Hepatic stellate cell (primary cell): Measurements from ENCODE around the gene RAB12.
A peak's percentile ranks its signal among the peaks of the same experiment; 100 is the strongest.
"Not testable (repeated sequence)": the region's sequence is repeated elsewhere in the genome, so short reads cannot be mapped to it uniquely, and the experiment has no call there.

Source experiments
- DNase-seq: peaks from one replicate; pipeline ENCODE4 v3.0.0; 2011; ENCODE audit warnings: low spot score

The RAB12 gene, protein sequence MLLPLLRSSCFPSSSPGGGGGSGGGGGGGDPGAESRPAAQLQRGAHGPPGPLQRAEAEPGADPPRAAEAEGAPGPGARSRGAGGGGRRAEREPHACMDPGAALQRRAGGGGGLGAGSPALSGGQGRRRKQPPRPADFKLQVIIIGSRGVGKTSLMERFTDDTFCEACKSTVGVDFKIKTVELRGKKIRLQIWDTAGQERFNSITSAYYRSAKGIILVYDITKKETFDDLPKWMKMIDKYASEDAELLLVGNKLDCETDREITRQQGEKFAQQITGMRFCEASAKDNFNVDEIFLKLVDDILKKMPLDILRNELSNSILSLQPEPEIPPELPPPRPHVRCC

DNA sequence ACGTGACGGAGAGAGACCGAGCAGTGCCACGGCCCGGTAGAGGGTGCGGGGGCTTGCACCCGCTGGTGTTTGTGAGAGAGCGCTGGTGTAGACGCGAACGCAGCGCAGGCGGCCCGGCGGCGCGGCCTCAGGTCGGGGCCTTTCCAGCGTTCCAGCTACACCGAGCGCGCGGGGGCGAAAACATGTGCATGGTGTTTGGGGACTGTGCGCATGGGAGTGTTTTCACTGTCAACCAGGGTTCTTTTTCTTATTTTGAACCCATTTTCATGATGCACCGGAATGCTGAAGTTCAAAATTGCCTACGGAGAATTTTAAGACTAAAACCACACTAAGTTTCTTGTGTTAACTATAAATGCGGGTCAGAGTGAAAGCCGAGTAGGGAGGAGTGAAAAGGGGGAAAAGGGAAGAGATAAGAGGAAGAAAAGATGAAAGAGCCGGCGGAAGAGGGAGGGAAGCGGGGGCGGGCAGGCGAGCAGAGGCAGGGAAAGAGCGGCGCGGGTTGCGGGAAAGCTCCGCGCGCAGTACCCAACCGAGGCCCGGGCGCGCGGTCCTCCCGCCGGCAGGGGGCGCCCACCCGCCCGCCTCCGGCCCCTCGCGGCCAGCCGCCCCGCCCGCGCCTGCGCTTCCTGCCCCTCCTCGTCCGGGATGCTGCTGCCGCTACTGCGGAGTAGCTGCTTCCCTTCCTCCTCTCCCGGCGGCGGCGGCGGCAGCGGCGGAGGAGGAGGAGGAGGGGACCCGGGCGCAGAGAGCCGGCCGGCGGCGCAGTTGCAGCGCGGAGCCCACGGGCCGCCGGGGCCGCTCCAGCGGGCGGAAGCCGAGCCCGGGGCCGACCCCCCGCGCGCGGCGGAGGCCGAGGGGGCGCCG is at the start of gene RAB12:
Gene RAB12 (plus strand): TSS at position 643 of the 864 bp plus-strand sequence. CDS start 3 bp downstream, at position 646.
- peak; percentile 85 for DNase-seq

DNA sequence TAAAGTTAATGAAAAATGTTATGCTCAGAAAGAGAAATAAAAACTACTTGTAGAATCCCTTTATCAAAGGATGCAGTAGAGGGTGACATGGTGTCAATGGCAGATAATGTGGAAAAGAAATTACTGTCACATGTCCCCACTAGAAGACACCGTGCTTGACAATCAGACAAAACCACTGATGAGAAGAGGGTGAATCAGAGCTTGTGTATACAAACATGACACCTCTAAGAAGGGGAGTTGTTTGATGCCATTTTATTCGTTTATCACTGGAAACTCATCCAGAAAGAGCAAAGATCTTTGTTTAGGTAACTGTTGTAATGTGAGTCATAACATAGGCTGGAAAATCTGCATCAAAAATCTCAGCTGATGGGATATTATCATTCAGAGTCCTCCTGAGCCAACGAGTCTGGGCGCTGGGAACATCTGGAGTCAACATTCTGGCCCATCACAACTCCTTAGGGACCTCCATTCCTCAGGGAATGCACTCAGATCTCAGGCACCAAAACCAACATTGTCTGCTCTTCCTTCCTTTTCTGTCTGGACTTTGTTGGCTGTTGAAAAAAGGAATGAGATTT is 49.5 kb upstream of the RAB12 start:
- DNase-seq, result no peak

DNA sequence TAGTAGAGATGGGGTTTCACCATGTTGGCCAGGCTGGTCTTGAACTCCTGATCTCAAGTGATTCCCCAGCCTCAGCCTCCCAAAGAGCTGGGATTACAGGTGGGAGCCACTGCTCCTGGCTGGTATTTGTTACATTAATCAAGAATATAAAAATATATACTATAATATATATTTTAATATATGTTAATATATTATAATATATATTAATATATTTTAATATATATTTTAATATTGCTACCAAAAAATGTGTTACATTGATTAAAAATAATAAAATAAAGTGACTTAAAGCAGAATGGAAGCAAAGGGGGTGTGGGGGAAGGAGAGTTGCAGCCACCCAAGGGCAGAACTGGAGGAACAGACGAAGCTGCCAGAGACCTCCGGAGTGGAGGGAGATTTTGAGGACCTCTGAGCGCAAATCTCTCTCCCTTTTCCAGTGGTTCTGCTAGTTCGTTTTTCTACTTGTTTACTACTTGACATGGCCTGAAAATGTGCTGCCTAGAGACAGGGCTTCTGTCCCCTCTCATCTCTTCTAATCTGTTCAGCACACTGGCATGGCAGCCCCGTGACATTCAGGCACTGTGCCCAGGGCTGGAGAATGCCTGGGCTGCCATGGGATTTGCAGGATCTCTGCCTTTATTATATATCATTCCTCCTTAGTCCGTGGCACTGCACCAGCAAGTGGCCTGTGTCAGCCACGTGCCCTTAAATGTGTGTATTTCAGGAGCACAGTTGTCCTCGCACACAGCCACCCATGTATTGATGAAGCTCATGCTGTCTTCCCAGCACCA is 47.9 kb upstream of the RAB12 start:
- no peak for DNase-seq

DNA sequence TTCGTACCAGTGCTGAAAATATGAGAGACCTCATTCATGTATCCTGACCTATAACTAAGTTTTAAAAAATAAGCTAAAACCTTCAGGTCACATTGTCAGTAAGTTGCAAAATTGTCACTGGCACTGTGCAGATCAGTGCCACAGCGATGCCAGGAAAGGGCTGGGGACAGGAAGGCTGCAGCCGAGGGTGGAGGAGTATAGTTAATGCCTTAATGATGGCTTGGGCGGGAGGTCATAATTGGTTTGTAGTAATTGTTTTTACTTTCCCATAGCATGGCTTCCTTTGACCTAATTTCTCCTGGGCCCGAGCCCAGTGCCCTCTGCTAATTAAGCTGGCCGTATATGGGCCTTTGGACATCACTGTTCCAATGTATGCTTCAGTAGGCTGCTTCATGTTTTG is 47.2 kb upstream of the RAB12 start:
- DNase-seq, result no peak

DNA sequence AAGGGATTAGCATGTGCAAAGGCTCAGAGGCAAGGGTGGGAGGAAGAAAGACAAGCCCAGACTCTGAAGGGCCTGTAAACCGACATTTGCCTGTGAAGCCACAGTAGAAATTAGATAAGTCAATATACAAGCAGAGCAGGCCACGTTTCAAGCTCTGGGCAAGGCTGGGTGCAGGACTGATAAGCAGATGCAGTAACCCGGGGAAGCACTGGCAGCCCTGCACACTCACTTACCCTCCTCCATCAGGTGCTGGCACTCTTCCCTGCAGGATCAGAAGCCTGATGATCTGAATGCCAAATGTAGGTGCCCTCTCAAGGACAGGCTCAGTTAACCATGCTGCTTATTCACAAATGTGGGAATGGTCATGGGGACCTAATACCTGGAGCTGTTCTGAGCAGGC is 46.3 kb upstream of the RAB12 start:
- no peak for DNase-seq

DNA sequence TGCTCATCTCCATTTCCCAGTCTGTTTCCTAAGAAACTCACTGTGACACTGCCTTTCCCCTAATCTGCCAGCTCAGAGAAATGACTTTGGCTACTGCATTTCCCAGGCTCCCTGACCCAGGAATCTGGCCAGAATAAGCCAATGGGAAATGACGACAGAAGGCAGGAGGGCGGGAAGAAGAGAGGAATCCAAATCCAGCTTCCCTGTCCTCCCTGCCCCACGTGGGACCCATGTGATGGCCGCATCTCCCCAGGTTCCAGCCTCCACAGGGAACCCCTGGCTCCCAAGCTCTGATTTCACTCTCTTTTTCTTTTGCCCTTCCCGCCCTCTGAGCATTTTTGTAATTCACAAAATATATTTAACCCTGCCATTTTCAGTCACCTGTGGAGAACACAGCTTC is 37.8 kb upstream of the RAB12 start:
- DNase-seq, result no peak

DNA sequence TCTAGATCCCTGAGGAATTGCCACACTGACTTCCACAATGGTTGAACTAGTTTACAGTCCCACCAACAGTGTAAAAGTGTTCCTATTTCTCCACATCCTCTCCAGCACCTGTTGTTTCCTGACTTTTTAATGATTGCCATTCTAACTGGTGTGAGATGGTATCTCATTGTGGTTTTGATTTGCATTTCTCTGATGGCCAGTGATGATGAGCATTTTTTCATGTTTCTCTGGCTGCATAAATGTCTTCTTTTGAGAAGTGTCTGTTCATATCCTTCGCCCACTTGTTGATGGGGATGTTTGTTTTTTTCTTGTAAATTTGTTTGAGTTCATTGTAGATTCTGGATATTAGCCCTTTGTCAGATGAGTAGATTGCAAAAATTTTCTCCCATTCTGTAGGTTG is 35.5 kb upstream of the RAB12 start:
- DNase-seq, result not testable (repeated sequence)

DNA sequence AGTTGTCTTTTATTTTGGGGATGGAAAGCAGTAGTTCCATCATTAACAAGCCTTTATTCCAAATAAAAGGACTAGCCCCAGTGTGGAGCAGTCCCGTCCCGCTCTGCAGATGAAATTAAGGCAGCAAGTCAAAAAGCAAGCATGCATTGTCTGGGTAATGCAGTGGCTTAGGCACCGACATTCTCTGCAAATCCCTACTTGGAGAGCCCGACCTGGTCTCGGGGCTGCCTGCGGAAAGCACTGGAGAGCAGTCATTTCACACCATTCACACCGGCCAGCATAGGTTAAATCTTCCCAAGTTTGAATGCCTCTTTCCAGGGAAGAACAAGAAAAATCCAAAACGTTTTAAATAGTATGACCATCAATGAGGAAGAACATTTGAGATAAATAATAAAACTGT is 24.4 kb upstream of the RAB12 start:
- DNase-seq, result no peak

DNA sequence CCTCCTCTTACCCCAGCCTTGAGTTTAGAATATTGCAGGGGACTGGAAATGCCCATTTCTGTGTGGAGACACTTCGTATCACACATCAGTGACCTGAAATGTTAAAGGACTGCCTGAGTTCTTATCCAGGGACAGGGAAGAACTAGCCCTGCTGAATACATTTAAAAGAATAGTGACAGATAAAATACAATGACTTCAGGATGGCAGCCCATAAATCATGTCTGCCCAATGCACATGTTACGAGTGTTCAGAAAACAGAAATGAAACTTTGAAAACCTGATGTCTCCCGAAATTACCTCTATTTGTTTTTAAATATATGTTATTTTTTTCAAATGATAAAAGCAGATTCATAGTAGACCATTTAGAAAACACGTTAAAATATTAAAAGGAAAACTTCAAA is 22.3 kb upstream of the RAB12 start:
- no peak for DNase-seq

DNA sequence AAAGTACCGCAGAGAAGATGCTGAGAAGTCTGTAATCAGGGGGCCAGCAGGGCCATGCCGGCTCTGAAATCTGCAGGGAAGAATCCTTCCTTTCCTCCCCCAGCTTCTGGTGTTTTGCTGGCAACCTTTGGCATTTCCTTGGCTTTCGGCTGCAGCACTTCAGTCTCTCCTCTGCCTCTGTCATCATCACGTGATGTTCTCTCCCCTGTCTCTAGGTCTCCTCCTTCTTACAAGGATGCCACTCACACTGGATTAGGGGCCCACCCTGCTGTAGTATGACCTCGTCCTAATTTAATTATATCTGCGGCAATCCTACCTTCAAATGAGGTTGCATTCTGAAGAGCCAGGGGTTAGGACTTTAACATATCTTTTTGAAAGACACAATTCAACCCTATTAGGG is 13.8 kb upstream of the RAB12 start:
- no peak for DNase-seq

DNA sequence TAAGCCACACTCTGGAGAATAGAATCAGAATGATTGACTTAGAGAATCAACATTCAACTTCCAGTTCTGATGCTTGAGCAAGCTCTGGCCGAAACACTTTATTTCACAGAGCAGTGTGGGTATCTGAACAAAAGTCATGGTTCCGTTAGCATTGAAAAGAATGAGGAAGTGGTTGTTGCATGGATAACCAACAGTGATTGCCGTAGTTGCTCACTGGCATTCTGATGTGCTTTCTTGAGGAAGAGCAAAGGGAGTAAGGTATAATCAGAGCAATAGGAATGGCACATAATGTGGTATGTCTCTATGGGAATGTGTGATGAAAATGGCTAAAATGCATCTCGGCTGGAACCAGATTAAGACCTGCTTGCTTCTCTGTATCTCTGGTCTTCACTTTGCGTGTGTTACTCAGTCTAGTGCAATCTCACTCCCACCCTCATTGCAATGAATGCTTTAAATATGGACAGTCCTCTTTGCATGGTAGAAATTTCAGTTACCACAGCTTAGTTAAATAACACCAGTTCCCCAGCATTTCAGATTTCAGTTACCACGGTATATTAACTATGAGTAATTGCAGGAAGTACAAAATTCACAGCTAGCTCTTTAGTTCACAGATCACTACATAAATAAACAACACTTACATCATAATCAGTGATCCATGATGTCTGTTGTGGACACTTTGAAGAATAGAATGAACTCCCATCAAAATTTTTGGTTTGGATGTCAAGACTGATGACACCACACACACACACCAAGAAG is 7.8 kb upstream of the RAB12 start:
- no peak for DNase-seq

DNA sequence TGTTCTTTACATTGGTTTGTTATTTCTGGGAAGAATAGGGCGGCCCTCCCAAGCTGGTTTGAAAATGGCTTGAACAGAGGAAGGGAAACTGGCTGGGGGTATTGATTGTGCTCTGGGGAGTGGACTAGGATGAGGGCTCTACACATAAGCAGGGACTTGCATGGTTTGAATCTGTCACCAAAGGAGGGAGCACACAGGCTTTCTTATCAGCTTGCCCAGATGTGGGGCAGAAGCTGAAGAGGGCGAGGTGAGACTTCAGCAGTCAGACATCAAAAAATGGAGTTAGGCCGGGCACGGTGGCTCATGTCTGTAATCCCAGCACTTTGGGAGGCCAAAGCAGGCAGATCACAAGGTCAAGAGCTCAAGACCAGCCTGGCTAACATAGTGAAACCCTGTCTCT is 7.2 kb upstream of the RAB12 start:
- DNase-seq, result no peak

DNA sequence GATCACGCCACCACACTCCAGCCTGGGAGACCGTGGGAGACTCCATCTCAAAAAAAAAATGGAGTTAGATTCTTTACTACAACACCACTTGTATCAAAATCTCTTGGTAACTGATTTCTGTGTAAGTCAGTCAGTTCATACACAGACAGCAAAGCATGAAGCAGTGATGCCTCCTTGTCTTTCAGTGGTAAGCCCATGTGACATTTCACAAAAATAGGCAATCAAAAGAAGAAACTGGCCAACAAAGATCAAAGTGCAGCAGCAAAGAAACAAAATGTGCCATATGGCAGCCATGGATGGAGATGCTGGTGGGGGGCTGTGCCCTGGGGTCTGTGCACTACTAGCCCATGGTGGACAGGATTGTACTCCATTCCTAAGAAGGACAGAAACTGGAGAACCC is 6.7 kb upstream of the RAB12 start:
- DNase-seq, result no peak

DNA sequence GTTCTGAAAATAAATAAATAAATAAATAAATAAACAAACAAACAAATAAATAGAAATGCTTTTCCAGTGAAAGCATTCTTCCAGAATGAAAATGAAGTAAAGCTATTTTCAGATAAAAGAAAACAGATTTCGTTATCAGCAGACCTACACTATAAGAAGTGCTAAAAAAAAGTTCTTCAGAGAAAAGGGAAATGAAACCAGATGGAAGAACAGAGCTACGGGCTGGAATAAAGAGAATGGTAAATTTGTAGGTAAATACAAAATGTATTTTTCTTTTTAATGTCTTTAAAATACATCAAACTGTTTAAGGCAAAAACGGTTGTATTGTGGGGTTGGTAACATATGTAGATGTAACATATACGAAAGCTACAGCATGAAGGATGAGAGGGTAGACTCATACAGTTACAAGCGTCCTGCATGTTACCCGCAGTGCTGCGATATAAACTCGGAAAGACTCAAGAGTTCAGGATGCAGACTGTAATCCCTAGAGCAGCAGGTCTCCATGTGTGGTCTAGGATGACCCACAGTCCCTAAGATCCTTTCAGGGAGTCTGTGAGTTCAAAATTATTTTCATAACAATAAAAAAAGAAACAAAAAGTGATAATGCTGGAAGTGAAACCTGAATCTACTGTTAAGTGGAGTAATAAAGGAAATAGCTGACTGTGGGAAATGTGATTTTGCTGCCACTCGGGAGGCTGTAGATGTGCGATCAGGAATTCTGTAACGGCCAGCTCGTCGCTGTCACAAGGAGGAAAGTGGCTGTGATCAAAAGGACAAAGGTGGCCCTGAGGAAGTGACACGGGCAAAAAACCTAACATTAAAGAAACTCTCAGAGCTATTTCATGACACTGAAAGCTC is 5.3 kb upstream of the RAB12 start:
- DNase-seq, result no peak

DNA sequence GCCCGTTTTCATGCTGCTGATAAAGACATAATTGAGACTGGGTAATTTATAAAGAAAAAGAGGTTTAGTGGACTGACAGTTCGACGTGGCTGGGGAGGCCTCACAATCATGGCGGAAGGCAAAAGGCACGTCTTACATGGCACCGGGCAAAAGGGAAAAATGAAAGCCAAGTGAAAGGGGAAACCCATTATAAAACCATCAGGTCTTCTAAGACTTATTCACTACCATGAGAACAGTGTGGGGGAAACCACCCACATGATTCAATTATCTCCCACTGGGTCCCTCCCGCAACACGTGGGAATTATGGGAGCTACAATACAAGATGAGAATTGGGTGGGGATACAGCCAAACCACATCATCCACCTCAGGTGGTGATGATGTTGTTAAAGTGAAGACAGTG is 3.3 kb upstream of the RAB12 start:
- DNase-seq, result no peak

DNA sequence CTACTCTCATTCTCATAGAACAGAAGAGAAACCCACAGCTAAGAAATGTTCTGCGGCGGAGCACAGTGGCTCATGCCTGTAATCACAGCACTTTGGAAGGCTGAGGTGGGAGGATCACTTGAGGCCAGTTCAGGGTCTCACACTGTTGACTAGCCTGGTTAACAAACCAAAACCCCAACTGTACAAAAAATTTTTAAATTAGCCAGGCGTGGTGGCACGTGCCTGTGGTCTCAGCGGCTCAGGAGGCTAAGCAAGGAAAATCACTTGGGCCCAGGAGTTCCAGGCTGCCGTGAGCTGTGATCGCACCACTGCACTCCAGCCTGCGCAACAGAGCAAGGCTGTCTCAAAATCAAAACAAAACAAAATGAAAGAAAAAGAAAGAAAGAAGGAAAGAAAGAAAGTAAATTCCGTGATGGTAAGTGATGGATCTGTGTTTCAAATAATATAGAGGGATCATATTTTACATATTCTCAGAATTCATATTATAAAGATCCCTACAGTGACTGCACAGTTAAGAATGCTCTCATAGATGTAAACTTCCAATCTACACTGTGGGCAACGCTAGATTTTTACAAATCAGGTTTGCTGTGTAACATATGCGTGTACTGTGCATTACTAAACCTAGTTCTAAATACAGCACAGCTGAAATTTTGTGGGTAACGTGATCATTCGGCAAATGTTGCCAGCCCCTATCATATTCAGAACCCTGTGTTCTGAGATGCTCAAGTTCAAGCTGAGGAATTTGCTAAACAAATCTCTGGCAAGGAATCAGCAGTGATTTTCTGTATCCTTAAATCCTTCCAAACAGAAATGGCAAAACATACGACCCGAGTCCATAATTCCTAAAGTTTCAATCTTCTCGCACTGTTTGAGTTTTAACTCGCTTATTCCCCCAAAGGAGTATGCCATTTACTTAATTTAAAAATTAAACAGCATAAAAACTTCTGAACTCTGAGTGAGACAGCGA is 1.2 kb upstream of the RAB12 start:
- DNase-seq, result no peak

DNA sequence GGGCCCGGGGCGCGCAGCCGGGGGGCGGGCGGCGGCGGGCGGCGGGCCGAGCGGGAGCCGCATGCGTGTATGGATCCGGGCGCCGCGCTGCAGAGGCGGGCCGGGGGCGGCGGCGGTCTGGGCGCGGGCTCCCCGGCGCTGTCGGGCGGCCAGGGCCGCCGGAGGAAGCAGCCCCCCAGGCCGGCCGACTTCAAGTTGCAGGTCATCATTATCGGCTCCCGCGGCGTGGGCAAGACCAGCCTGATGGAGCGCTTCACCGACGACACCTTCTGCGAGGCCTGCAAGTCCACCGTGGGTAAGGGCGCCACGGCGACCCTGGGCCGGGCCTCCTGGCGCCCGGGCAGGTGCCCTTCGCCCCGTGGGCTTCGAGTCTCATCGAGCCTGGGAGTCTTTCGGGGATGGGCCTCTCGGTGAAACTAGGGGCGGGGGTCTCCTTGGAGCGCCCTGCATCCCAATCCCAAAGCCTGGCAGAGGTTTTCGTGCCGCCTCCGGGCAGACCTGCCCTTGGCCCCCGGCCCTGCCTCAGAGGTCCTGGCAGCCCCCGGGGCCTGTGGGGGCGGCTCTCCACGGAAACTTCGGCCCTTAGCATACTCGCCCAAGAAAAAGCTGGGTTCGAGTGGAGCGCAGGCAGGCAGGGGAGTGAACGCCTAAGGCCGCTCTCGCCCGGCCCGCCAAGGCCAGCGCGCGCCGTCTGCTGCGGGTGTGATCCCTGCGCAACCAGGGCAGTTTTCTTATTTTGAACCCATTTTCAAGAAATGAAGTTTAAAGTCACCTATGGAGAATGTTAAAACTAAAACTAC is 622 bp downstream of the RAB12 start:
- DNase-seq, result peak; percentile 27

DNA sequence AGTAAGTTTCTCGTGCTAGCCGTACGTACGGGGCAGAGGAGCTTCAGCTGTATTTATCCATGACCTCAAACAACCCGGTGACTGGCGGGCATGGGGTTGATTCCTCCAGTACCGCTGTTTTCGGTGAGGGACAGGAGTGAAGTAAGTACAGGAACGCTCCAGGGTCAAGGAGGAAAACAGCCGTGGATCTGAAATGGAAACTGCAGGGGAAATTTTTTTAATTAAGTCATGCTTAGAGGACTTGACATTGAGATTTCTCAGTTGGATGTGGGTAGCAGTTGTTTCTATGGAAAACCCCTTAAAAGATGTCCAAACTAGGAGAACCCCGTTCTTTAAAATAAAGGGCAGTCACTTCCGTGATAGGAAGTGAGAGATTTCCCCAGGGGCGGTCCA is 1.2 kb downstream of the RAB12 start:
- DNase-seq, result no peak
